ENCODE data around the gene HINT1.

Gene HINT1

DNA sequence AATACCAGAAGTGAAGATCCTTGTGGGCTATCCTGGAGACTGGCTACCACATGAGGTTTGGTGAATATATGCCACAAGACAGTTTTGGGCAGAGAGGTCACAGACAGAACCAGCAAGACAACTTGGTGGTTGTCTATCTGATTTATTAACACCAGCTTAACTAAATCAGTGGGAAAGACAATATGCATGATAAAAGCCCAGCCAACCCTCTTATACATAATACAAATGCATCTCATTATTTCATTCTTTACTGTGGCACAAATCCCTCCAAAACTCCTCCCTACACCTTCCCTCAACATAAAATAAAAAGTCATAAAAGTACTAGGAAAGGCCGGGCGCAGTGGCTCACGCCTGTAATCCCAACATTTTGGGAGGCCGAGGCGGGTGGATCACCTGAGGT, 8.1 kb downstream of the HINT1 start:
- DNase-seq (ENCODE audit: low spot score), result no peak
- no peak overlapping the region for H2BK12ac ChIP-seq (ENCODE audit: low read length)
- H3K79me1 ChIP-seq (ENCODE audit: low read depth, low read length), result no peaks in the 10 kb centered on the region
- no peak overlapping the region for H3K27ac ChIP-seq (replicated peaks; ENCODE audit: low read length)
- no peak overlapping the region for H3K9ac ChIP-seq (ENCODE audit: low read depth, low read length, poor library complexity)
- no peak overlapping the region for H3K14ac ChIP-seq (ENCODE audit: low read length)
- no peaks in the 10 kb centered on the region for H3K9me3 ChIP-seq (replicated peaks in 1 of 2; ENCODE audit: control insufficient read depth in 2 of 2, insufficient read depth in 1 of 2, low read depth in 1 of 2, low read length in 2 of 2)
- H2BK5ac ChIP-seq (ENCODE audit: low read length), result no peak overlapping the region
- H3K4me2 ChIP-seq (ENCODE audit: insufficient read depth, low read length, poor library complexity, severe bottlenecking), result no peak overlapping the region
- H2BK15ac ChIP-seq (ENCODE audit: low read length), result no peak overlapping the region
- no peak overlapping the region for H4K91ac ChIP-seq (ENCODE audit: low read depth, low read length, poor library complexity)
- H3K4me3 ChIP-seq (ENCODE audit: low read length in 2 of 2), result no peak overlapping the region
- H3K4me1 ChIP-seq (ENCODE audit: control insufficient read depth in 2 of 2, insufficient read depth in 1 of 2, low read depth in 1 of 2, low read length in 2 of 2), result no peaks in the 10 kb centered on the region
- peaks cover 9 to 50% of the 10 kb centered on the region in 2 donors for H3K36me3 ChIP-seq (replicated peaks in 1 of 2; ENCODE audit: control insufficient read depth in 2 of 2, insufficient read depth in 2 of 2, low read length in 2 of 2)
- H3K27me3 ChIP-seq (ENCODE audit: control insufficient read depth in 3 of 3, insufficient read depth in 3 of 3, low read depth in 1 of 3, low read length in 3 of 3), result no peaks in the 10 kb centered on the region
- WGBS, 2 donors (ENCODE audit: extremely low coverage in 2 of 2, insufficient read length in 2 of 2, insufficient replicate concordance in 1 of 2), result no CpG with 5 or more reads among the region's 5 CpGs
- H2BK120ac ChIP-seq (ENCODE audit: low read depth, low read length), result no peak overlapping the region
- no peak overlapping the region for H2AFZ ChIP-seq (ENCODE audit: low read length)
- H3K23ac ChIP-seq (ENCODE audit: low read depth, low read length, poor library complexity), result no peak overlapping the region
- no peak overlapping the region for H2AK5ac ChIP-seq (ENCODE audit: low read depth, low read length)
- H4K8ac ChIP-seq (ENCODE audit: low read depth, low read length), result no peak overlapping the region
- no peak overlapping the region for H3K18ac ChIP-seq (ENCODE audit: low read length)
- no peak overlapping the region for H3K4ac ChIP-seq (ENCODE audit: low read length)

DNA sequence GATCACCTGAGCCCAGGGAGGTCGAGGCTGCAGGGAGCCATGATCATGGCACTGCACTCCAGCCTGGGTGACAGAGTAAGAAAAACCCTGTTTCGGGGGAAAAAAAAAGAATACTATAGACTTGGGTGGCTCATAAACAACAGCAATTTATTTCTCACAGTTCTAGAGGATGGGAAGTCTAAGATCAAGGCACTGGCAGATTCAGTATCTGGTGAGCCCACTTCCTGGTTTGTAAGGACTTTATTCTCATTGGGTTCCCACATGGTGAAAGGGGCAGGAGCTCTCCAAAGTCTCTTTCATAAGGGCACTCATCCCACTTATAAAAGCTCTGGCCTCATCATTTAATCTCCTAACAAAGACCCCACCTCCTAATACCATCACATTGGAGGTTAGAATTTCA, 8.7 kb downstream of the HINT1 start:
- Histone ChIP-seq H3K36me3 (replicated peaks in 1 of 2; ENCODE audit: control insufficient read depth in 2 of 2, insufficient read depth in 2 of 2, low read length in 2 of 2) (peaks cover 6 to 45% of the 10 kb centered on the region in 2 donors), H3K27me3 (ENCODE audit: control insufficient read depth in 3 of 3, insufficient read depth in 3 of 3, low read depth in 1 of 3, low read length in 3 of 3) (no peaks in the 10 kb centered on the region), H2AFZ (ENCODE audit: low read length) (no peak overlapping the region), H3K27ac (replicated peaks; ENCODE audit: low read length) (no peak overlapping the region), H4K91ac (ENCODE audit: low read depth, low read length, poor library complexity) (no peak overlapping the region), H3K14ac (ENCODE audit: low read length) (no peak overlapping the region), H3K9ac (ENCODE audit: low read depth, low read length, poor library complexity) (no peak overlapping the region), H3K18ac (ENCODE audit: low read length) (no peak overlapping the region), H3K79me1 (ENCODE audit: low read depth, low read length) (no peaks in the 10 kb centered on the region), H2BK12ac (ENCODE audit: low read length) (no peak overlapping the region), H3K4ac (ENCODE audit: low read length) (no peak overlapping the region), H4K8ac (ENCODE audit: low read depth, low read length) (no peak overlapping the region), H2BK5ac (ENCODE audit: low read length) (no peak overlapping the region), H3K23ac (ENCODE audit: low read depth, low read length, poor library complexity) (no peak overlapping the region), H3K4me3 (ENCODE audit: low read length in 2 of 2) (no peak overlapping the region), H3K4me1 (ENCODE audit: control insufficient read depth in 2 of 2, insufficient read depth in 1 of 2, low read depth in 1 of 2, low read length in 2 of 2) (no peaks in the 10 kb centered on the region), H3K9me3 (replicated peaks in 1 of 2; ENCODE audit: control insufficient read depth in 2 of 2, insufficient read depth in 1 of 2, low read depth in 1 of 2, low read length in 2 of 2) (no peaks in the 10 kb centered on the region), H3K4me2 (ENCODE audit: insufficient read depth, low read length, poor library complexity, severe bottlenecking) (no peak overlapping the region), H2BK120ac (ENCODE audit: low read depth, low read length) (no peak overlapping the region), H2AK5ac (ENCODE audit: low read depth, low read length) (no peak overlapping the region), H2BK15ac (ENCODE audit: low read length) (no peak overlapping the region)
- DNase-seq (ENCODE audit: low spot score), result no peak
- WGBS, 2 donors (ENCODE audit: extremely low coverage in 2 of 2, insufficient read length in 2 of 2, insufficient replicate concordance in 1 of 2), result no CpG with 5 or more reads among the region's 2 CpGs

DNA sequence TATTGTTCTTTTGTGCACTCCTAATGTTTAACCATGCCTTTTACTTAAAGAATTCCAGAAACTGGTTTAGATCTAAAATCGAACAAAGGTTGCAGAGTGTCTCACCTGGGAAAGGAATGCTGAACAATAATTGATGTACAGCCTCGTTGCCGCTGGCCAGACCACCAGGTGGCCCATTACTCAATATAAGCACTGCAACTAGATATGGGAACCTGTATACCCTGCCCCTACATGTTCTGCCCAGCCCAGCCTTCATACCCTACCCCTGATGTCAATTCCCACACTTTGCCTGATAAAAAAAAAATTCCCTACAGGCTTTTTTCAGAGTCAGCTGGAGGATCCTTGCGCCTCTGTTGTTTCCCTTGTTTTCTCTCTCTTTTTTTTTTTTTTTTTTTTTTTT, 13.8 kb downstream of the HINT1 start:
- Histone ChIP-seq H3K9me3 (replicated peaks in 1 of 2; ENCODE audit: control insufficient read depth in 2 of 2, insufficient read depth in 1 of 2, low read depth in 1 of 2, low read length in 2 of 2) (no peaks in the 10 kb centered on the region), H3K27ac (replicated peaks; ENCODE audit: low read length) (no peak overlapping the region), H3K14ac (ENCODE audit: low read length) (no peak overlapping the region), H3K23ac (ENCODE audit: low read depth, low read length, poor library complexity) (no peak overlapping the region), H3K4me2 (ENCODE audit: insufficient read depth, low read length, poor library complexity, severe bottlenecking) (no peak overlapping the region), H2BK5ac (ENCODE audit: low read length) (no peak overlapping the region), H3K4me3 (ENCODE audit: low read length in 2 of 2) (no peak overlapping the region), H3K79me1 (ENCODE audit: low read depth, low read length) (no peaks in the 10 kb centered on the region), H2BK15ac (ENCODE audit: low read length) (no peak overlapping the region), H2BK120ac (ENCODE audit: low read depth, low read length) (no peak overlapping the region), H2BK12ac (ENCODE audit: low read length) (no peak overlapping the region), H3K4ac (ENCODE audit: low read length) (no peak overlapping the region), H3K18ac (ENCODE audit: low read length) (no peak overlapping the region), H3K27me3 (ENCODE audit: control insufficient read depth in 3 of 3, insufficient read depth in 3 of 3, low read depth in 1 of 3, low read length in 3 of 3) (no peaks in the 10 kb centered on the region), H4K91ac (ENCODE audit: low read depth, low read length, poor library complexity) (no peak overlapping the region), H3K4me1 (ENCODE audit: control insufficient read depth in 2 of 2, insufficient read depth in 1 of 2, low read depth in 1 of 2, low read length in 2 of 2) (no peaks in the 10 kb centered on the region), H3K9ac (ENCODE audit: low read depth, low read length, poor library complexity) (no peak overlapping the region), H3K36me3 (replicated peaks in 1 of 2; ENCODE audit: control insufficient read depth in 2 of 2, insufficient read depth in 2 of 2, low read length in 2 of 2) (peaks cover 0 to 5% of the 10 kb centered on the region in 2 donors), H2AK5ac (ENCODE audit: low read depth, low read length) (no peak overlapping the region), H4K8ac (ENCODE audit: low read depth, low read length) (no peak overlapping the region), H2AFZ (ENCODE audit: low read length) (no peak overlapping the region)
- no CpG with 5 or more reads among the region's 4 CpGs for WGBS, 2 donors (ENCODE audit: extremely low coverage in 2 of 2, insufficient read length in 2 of 2, insufficient replicate concordance in 1 of 2)
- no peak for DNase-seq (ENCODE audit: low spot score)

DNA sequence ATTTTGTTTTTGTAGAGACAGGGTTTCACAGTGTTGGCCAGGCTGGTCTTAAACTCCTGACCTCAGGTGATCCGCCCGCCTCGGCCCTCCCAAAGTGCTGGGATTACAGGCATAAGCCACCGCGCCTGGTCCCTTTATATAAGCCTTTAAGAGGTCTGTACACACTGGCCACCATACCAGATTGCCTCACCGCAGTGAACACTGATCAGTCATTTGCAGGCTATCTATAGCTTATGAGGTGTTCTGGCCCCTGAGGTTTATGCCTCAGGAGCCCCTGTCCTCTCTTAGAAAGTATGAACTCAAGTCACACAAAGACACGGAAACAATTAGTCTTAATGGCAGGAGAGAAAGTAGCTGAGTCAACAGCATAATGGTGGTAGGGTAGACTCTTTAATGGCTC, 14.6 kb downstream of the HINT1 start:
- H3K23ac ChIP-seq (ENCODE audit: low read depth, low read length, poor library complexity), result no peak overlapping the region
- H3K14ac ChIP-seq (ENCODE audit: low read length), result no peak overlapping the region
- no peak overlapping the region for H2AFZ ChIP-seq (ENCODE audit: low read length)
- no peak overlapping the region for H4K8ac ChIP-seq (ENCODE audit: low read depth, low read length)
- H3K18ac ChIP-seq (ENCODE audit: low read length), result no peak overlapping the region
- no CpG with 5 or more reads among the region's 7 CpGs for WGBS, 2 donors (ENCODE audit: extremely low coverage in 2 of 2, insufficient read length in 2 of 2, insufficient replicate concordance in 1 of 2)
- no peak overlapping the region for H2BK120ac ChIP-seq (ENCODE audit: low read depth, low read length)
- H3K27ac ChIP-seq (replicated peaks; ENCODE audit: low read length), result no peak overlapping the region
- H2BK15ac ChIP-seq (ENCODE audit: low read length), result no peak overlapping the region
- no peaks in the 10 kb centered on the region for H3K9me3 ChIP-seq (replicated peaks in 1 of 2; ENCODE audit: control insufficient read depth in 2 of 2, insufficient read depth in 1 of 2, low read depth in 1 of 2, low read length in 2 of 2)
- no peaks in the 10 kb centered on the region for H3K36me3 ChIP-seq (replicated peaks in 1 of 2; ENCODE audit: control insufficient read depth in 2 of 2, insufficient read depth in 2 of 2, low read length in 2 of 2)
- no peak overlapping the region for H3K4me3 ChIP-seq (ENCODE audit: low read length in 2 of 2)
- H3K79me1 ChIP-seq (ENCODE audit: low read depth, low read length), result no peaks in the 10 kb centered on the region
- H3K4me2 ChIP-seq (ENCODE audit: insufficient read depth, low read length, poor library complexity, severe bottlenecking), result no peak overlapping the region
- H3K9ac ChIP-seq (ENCODE audit: low read depth, low read length, poor library complexity), result no peak overlapping the region
- no peak overlapping the region for H2BK12ac ChIP-seq (ENCODE audit: low read length)
- H2AK5ac ChIP-seq (ENCODE audit: low read depth, low read length), result no peak overlapping the region
- H4K91ac ChIP-seq (ENCODE audit: low read depth, low read length, poor library complexity), result no peak overlapping the region
- no peaks in the 10 kb centered on the region for H3K4me1 ChIP-seq (ENCODE audit: control insufficient read depth in 2 of 2, insufficient read depth in 1 of 2, low read depth in 1 of 2, low read length in 2 of 2)
- H3K27me3 ChIP-seq (ENCODE audit: control insufficient read depth in 3 of 3, insufficient read depth in 3 of 3, low read depth in 1 of 3, low read length in 3 of 3), result no peaks in the 10 kb centered on the region
- DNase-seq (ENCODE audit: low spot score), result no peak
- H2BK5ac ChIP-seq (ENCODE audit: low read length), result no peak overlapping the region
- no peak overlapping the region for H3K4ac ChIP-seq (ENCODE audit: low read length)
